A549 (cell line): ENCODE data around the gene ADGRA3. TPM values are rescaled to one million over a fixed set of nuclear protein-coding genes. Genes with fewer than 3 reads are reported as not detected.

Source experiments
- ATAC-seq, 2 experiments: fragments of 200-7000 bp in 1 of 2; fragments of >200 bp in 1 of 2; cut with Nextera tagmentation in 1 of 2; cut with Tn5 transposase in 1 of 2; 3 replicates each; pipeline versions ENCODE4 v1.8.0 to v1.9.1; 2018 to 2020; ENCODE audit warnings: mild to moderate bottlenecking in 1 of 2, moderate library complexity in 1 of 2
- CTCF ChIA-PET: fragments of 300-600 bp; sonication (Branson Sonifier 250); formaldehyde crosslinking; extraction: SDS; loops from one replicate; lab custom pipeline; 2021; ENCODE audit warnings: antibody characterized with exemption, inconsistent platforms; lab: Yijun Ruan, JAX
- POLR2A ChIA-PET: fragments of 350-600 bp; formaldehyde crosslinking; extraction: SDS; loops from one replicate; lab custom pipeline; 2021; ENCODE audit warnings: antibody characterized with exemption, inconsistent platforms; lab: Yijun Ruan, JAX
- DNase-seq, 2 experiments: peaks; one replicate each; pipeline versions ENCODE4 v3.0.0 to v3.0.0-alpha.2; 2011 to 2016; ENCODE audit warnings: low read depth in 1 of 2, low spot score in 1 of 2
- FAIRE-seq: peaks from 2 replicates; lab custom pipeline; 2011; peaks lifted over from hg19 to GRCh38; lab: Jason Lieb, UNC
- H3K27ac ChIP-seq, 2 experiments: fragments of >200 bp; sonication (Bioruptor Twin); formaldehyde crosslinking; 3 replicates each; pipeline ENCODE4 v1.5.1; 2016 to 2017
- H3K4me1 ChIP-seq: fragments of >200 bp; sonication (Bioruptor Twin); formaldehyde crosslinking; 3 replicates; pipeline ENCODE4 v1.6.1; 2016
- H3K4me2 ChIP-seq: fragments of >200 bp; sonication (Bioruptor Twin); formaldehyde crosslinking; 3 replicates; pipeline ENCODE4 v1.6.1; 2016
- H3K4me3 ChIP-seq: fragments of >200 bp; sonication (Bioruptor Twin); formaldehyde crosslinking; 3 replicates; pipeline ENCODE4 v1.5.1; 2016
- H3K9me3 ChIP-seq: fragments of >200 bp; sonication (Bioruptor Twin); formaldehyde crosslinking; 3 replicates; pipeline ENCODE4 v1.6.1; 2016
- BCL3 ChIP-seq: fragments of >200 bp; sonication (Bioruptor Twin); formaldehyde crosslinking; IDR thresholded peaks from 3 replicates; pipeline ENCODE4 v1.6.1; 2016
- CBX8 ChIP-seq: fragments of 200-600 bp; sonication (generic); IDR thresholded peaks from 2 replicates; pipeline ENCODE4 v1.6.1; 2016
- CHD2 ChIP-seq: fragments of 150-350 bp; IDR thresholded peaks from 2 replicates; pipeline ENCODE4 v1.6.1; 2014; ENCODE audit warnings: low read length; ENCODE audit not compliant: partially characterized antibody
- E2F6 ChIP-seq: IDR thresholded peaks from 2 replicates; pipeline ENCODE4 v1.6.1; 2012; ENCODE audit warnings: low read depth, borderline replicate concordance
- EHF ChIP-seq: fragments of 250-450 bp; sonication (Bioruptor Pico); IDR thresholded peaks from 2 replicates; pipeline ENCODE4 v1.5.0; 2020; ENCODE audit warnings: mild to moderate bottlenecking
- ELK1 ChIP-seq: fragments of 150-350 bp; IDR thresholded peaks from 2 replicates; pipeline ENCODE4 v1.6.1; 2014; ENCODE audit warnings: low read depth, mild to moderate bottlenecking, low read length
- EP300 ChIP-seq, 2 experiments: fragments of >200 bp; sonication (Bioruptor Twin); formaldehyde crosslinking; IDR thresholded peaks; 2 replicates in 1 of 2; 3 replicates in 1 of 2; pipeline ENCODE4 v1.6.1; 2016 to 2017
- FOSB ChIP-seq: fragments of 250-450 bp; sonication (Bioruptor Pico); IDR thresholded peaks from 2 replicates; pipeline ENCODE4 v1.5.0; 2020; ENCODE audit warnings: mild to moderate bottlenecking, moderate library complexity
- FOXS1 ChIP-seq: fragments of 250-450 bp; sonication (Bioruptor Pico); IDR thresholded peaks from 2 replicates; pipeline ENCODE4 v1.5.0; 2020; ENCODE audit warnings: mild to moderate bottlenecking, moderate library complexity
- HDAC2 ChIP-seq: fragments of 200-600 bp; sonication (generic); IDR thresholded peaks from 2 replicates; pipeline ENCODE4 v1.6.1; 2016
- HES2 ChIP-seq: fragments of >200 bp; sonication (Bioruptor Twin); formaldehyde crosslinking; IDR thresholded peaks from 2 replicates; pipeline ENCODE4 v1.6.1; 2016
- HEYL ChIP-seq: fragments of 250-450 bp; sonication (Bioruptor Pico); IDR thresholded peaks from 2 replicates; pipeline ENCODE4 v1.8.0; 2021; ENCODE audit warnings: mild to moderate bottlenecking, moderate library complexity
- HOXA7 ChIP-seq: fragments of 250-450 bp; sonication (Bioruptor Pico); IDR thresholded peaks from 2 replicates; pipeline ENCODE4 v1.5.0; 2020; ENCODE audit warnings: mild to moderate bottlenecking, moderate library complexity
- HOXB13 ChIP-seq: fragments of 250-450 bp; sonication (Bioruptor Pico); IDR thresholded peaks from 2 replicates; pipeline ENCODE4 v1.5.0; 2020; ENCODE audit warnings: low read depth, mild to moderate bottlenecking, moderate library complexity
- HOXB5 ChIP-seq: fragments of 250-450 bp; sonication (Bioruptor Pico); IDR thresholded peaks from 2 replicates; pipeline ENCODE4 v1.5.0; 2020; ENCODE audit warnings: mild to moderate bottlenecking, moderate library complexity
- JUN ChIP-seq, 2 experiments: fragments of >200 bp; sonication (Bioruptor Twin); formaldehyde crosslinking; IDR thresholded peaks; 2 replicates in 1 of 2; 3 replicates in 1 of 2; pipeline ENCODE4 v1.6.1; 2016 to 2017
- JUNB ChIP-seq: fragments of >200 bp; sonication (Bioruptor Twin); formaldehyde crosslinking; IDR thresholded peaks from 2 replicates; pipeline ENCODE4 v1.6.1; 2016
- KDM1A ChIP-seq: fragments of 200-600 bp; sonication (generic); IDR thresholded peaks from 2 replicates; pipeline ENCODE4 v1.6.1; 2016; ENCODE audit warnings: low read depth, mild to moderate bottlenecking
- MAZ ChIP-seq: fragments of 150-350 bp; IDR thresholded peaks from 2 replicates; pipeline ENCODE4 v1.6.1; 2014; ENCODE audit warnings: antibody characterized with exemption, low read depth, low read length, borderline replicate concordance
- NPAS2 ChIP-seq: fragments of 250-450 bp; sonication (Bioruptor Pico); IDR thresholded peaks from 2 replicates; pipeline ENCODE4 v1.8.0; 2022; ENCODE audit warnings: mild to moderate bottlenecking, moderate library complexity, borderline replicate concordance
- PBX3 ChIP-seq: IDR thresholded peaks from 2 replicates; pipeline ENCODE4 v1.6.1; 2012
- POLR2A ChIP-seq: IDR thresholded peaks from 2 replicates; pipeline ENCODE4 v1.6.1; 2012; ENCODE audit warnings: mild to moderate bottlenecking, low read length
- RAD21 ChIP-seq, 2 experiments: fragments of >200 bp in 1 of 2; sonication (Bioruptor Twin) in 1 of 2; formaldehyde crosslinking in 1 of 2; IDR thresholded peaks in 1 of 2; conservative IDR thresholded peaks in 1 of 2; 2 replicates in 1 of 2; 3 replicates in 1 of 2; pipeline ENCODE4 v1.6.1; 2012 to 2018; ENCODE audit warnings: inconsistent platforms in 1 of 2
- RARB ChIP-seq: fragments of 250-450 bp; sonication (Bioruptor Pico); IDR thresholded peaks from 2 replicates; pipeline ENCODE4 v1.8.0; 2021; ENCODE audit warnings: mild to moderate bottlenecking, moderate library complexity
- RCOR1 ChIP-seq: fragments of 150-350 bp; IDR thresholded peaks from 2 replicates; pipeline ENCODE4 v1.6.1; 2014; ENCODE audit warnings: antibody characterized with exemption, low read length, low read depth
- RNF2 ChIP-seq: fragments of 200-600 bp; sonication (generic); IDR thresholded peaks from 2 replicates; pipeline ENCODE4 v1.6.1; 2016; ENCODE audit warnings: low read depth, mild to moderate bottlenecking, antibody characterized with exemption, moderate library complexity, borderline replicate concordance
- SMC3 ChIP-seq: fragments of >200 bp; sonication (Bioruptor Twin); formaldehyde crosslinking; IDR thresholded peaks from 3 replicates; pipeline ENCODE4 v1.6.1; 2018; ENCODE audit warnings: inconsistent platforms
- SREBF2 ChIP-seq: fragments of 450-650 bp; IDR thresholded peaks from 2 replicates; pipeline ENCODE4 v1.6.1; 2014; ENCODE audit warnings: mild to moderate bottlenecking, moderate library complexity
- TFCP2L1 ChIP-seq: fragments of 250-450 bp; sonication (Bioruptor Pico); IDR thresholded peaks from 2 replicates; pipeline ENCODE4 v1.5.0; 2021; ENCODE audit warnings: mild to moderate bottlenecking
- TP53 ChIP-seq: fragments of 250-450 bp; sonication (Bioruptor Pico); IDR thresholded peaks from 2 replicates; pipeline ENCODE4 v1.5.0; 2021; ENCODE audit warnings: mild to moderate bottlenecking, moderate library complexity
- ZSCAN20 ChIP-seq: fragments of 250-450 bp; sonication (Bioruptor Pico); IDR thresholded peaks from 2 replicates; pipeline ENCODE4 v1.8.0; 2022; ENCODE audit warnings: mild to moderate bottlenecking, moderate library complexity
- WGBS: methylation state at CpG from one replicate; pipeline ENCODE4 v1.1.6; 2017; ENCODE audit errors: missing lambda C conversion rate; 5-methylcytosine and 5-hydroxymethylcytosine counted together
- polyA plus RNA-seq, 4 experiments: library from polyadenylated mRNA; depleted of rRNA in 3 of 4; stranded (reverse); fragments of >200 nt; fragmentation: RNase III in 1 of 4; extraction: RNeasy Plus Mini Kit Qiagen cat#74134 plus additional on column Dnase treatment in 1 of 4; gene quantifications; 2 replicates in 3 of 4; 3 replicates in 1 of 4; pipeline ENCODE4 v1.2.3, GENCODE V29; 2011 to 2017

The ADGRA3 gene
- polyA plus RNA-seq, 2 of the 4 experiments (the other 2 are of a cell fraction), result 18.2 to 20.0 TPM

GRCh38 chr4:22442956-22443355, 72.9 kb downstream of the ADGRA3 start:
- no peak overlapping the region for H3K4me3 ChIP-seq
- WGBS, result 94% methylated on average over 2 of the region's 2 CpGs
- ATAC-seq (no peak), FAIRE-seq (no peak), DNase-seq (no peak)
- H3K27ac ChIP-seq, result no peak overlapping the region
- ChIA-PET POLR2A (no interaction called here), CTCF (no interaction called here)
- no peak for TF ChIP-seq BCL3
- TF ChIP-seq EP300 (IDR thresholded peaks at IDR 0.05), result no peak
- TF ChIP-seq HOXA7 (CRISPR knock-in tag), result no peak
- TF ChIP-seq RCOR1, result no peak
- no peak for TF ChIP-seq HDAC2
- TF ChIP-seq ELK1, result no peak
- TF ChIP-seq HOXB5, result no peak
- TF ChIP-seq HES2, result no peak
- H3K9me3 ChIP-seq, result no peaks in the 10 kb centered on the region
- H3K4me2 ChIP-seq, result no peak overlapping the region
- H3K4me1 ChIP-seq, result no peaks in the 10 kb centered on the region

GRCh38 chr4:22440999-22441398, 74.9 kb downstream of the ADGRA3 start:
- no peak for FAIRE-seq
- no peaks in the 10 kb centered on the region for H3K9me3 ChIP-seq
- TF ChIP-seq KDM1A (no peak), HES2 (no peak), NPAS2 (CRISPR knock-in tag) (no peak), CHD2 (no peak), HEYL (CRISPR knock-in tag) (no peak), TP53 (no peak), FOXS1 (CRISPR knock-in tag) (no peak), RAD21 (conservative IDR thresholded peaks at IDR 0.05 in 1 of 2, IDR thresholded peaks at IDR 0.05 in 1 of 2) (no peak), POLR2A (no peak), HOXA7 (CRISPR knock-in tag) (no peak), E2F6 (no peak), RNF2 (no peak), CBX8 (no peak), PBX3 (no peak)
- no peak overlapping the region for H3K27ac ChIP-seq
- no peak for DNase-seq
- H3K4me1 ChIP-seq, result no peaks in the 10 kb centered on the region
- CTCF ChIA-PET, result no interaction called here
- no peak overlapping the region for H3K4me3 ChIP-seq
- POLR2A ChIA-PET, result no interaction called here
- ATAC-seq, result no peak
- no peak overlapping the region for H3K4me2 ChIP-seq

GRCh38 chr4:22439947-22440346, 75.9 kb downstream of the ADGRA3 start:
- Histone ChIP-seq H3K4me3 (no peak overlapping the region), H3K4me1 (no peaks in the 10 kb centered on the region), H3K4me2 (no peak overlapping the region), H3K9me3 (no peaks in the 10 kb centered on the region), H3K27ac (no peak overlapping the region)
- DNase-seq, result no peak
- ChIA-PET POLR2A (no interaction called here), CTCF (no interaction called here)
- WGBS, result 94% methylated on average over 2 of the region's 2 CpGs
- FAIRE-seq, result no peak
- ATAC-seq, result no peak
- TF ChIP-seq BCL3 (no peak), JUNB (no peak), HOXB13 (CRISPR knock-in tag) (no peak), SREBF2 (no peak), FOSB (CRISPR knock-in tag) (no peak), ZSCAN20 (no peak), JUN (IDR thresholded peaks at IDR 0.05) (no peak), RARB (no peak), MAZ (no peak), SMC3 (no peak), HOXA7 (CRISPR knock-in tag) (no peak), E2F6 (no peak), TFCP2L1 (no peak), FOXS1 (CRISPR knock-in tag) (no peak), HDAC2 (no peak), EHF (no peak), TP53 (no peak)
